ENCODE data around the gene ELN.

- peak in 1 of 2 donors; percentile 28 for TF ChIP-seq POLR2A (IDR thresholded peaks at IDR 0.05)
- TF ChIP-seq, protein P1, sequence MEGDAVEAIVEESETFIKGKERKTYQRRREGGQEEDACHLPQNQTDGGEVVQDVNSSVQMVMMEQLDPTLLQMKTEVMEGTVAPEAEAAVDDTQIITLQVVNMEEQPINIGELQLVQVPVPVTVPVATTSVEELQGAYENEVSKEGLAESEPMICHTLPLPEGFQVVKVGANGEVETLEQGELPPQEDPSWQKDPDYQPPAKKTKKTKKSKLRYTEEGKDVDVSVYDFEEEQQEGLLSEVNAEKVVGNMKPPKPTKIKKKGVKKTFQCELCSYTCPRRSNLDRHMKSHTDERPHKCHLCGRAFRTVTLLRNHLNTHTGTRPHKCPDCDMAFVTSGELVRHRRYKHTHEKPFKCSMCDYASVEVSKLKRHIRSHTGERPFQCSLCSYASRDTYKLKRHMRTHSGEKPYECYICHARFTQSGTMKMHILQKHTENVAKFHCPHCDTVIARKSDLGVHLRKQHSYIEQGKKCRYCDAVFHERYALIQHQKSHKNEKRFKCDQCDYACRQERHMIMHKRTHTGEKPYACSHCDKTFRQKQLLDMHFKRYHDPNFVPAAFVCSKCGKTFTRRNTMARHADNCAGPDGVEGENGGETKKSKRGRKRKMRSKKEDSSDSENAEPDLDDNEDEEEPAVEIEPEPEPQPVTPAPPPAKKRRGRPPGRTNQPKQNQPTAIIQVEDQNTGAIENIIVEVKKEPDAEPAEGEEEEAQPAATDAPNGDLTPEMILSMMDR (IDR thresholded peaks at IDR 0.05 in 4 of 5, conservative IDR thresholded peaks at IDR 0.05 in 1 of 5): no peak
Observed at GRCh38 chr7:74097937-74098614, 70.1 kb downstream of the ELN start.
